Fibroblast of lung (primary cell): ENCODE measurements around the gene PREB. TPM values are rescaled to one million over a fixed set of nuclear protein-coding genes. Genes with fewer than 3 reads are reported as not detected.
"Not testable (repeated sequence)": the region's sequence is repeated elsewhere in the genome, so short reads cannot be mapped to it uniquely, and the experiment has no call there.

ENCODE experiments used
- DNase-seq, 2 donors: peaks; one replicate each; pipeline versions ENCODE4 v3.0.0 to v3.0.0-alpha.2; 2010; ENCODE audit warnings: low read depth in 2 of 2
- H2AFZ ChIP-seq: 2 replicates; pipeline ENCODE4 v1.5.1; 2012; ENCODE audit warnings: low read length, control low read depth, inconsistent platforms
- H3K27ac ChIP-seq: 2 replicates; pipeline ENCODE4 v1.5.1; 2011; ENCODE audit warnings: low read length, control low read depth; ENCODE audit not compliant: insufficient read depth
- H3K27me3 ChIP-seq: 2 replicates; pipeline ENCODE4 v1.5.1; 2011; ENCODE audit warnings: mild to moderate bottlenecking, low read length; ENCODE audit not compliant: control insufficient read depth, insufficient read depth
- H3K36me3 ChIP-seq: 2 replicates; pipeline ENCODE4 v1.5.1; 2011; ENCODE audit warnings: low read length; ENCODE audit not compliant: control insufficient read depth, insufficient read depth
- H3K4me1 ChIP-seq: 2 replicates; pipeline ENCODE4 v1.5.1; 2011; ENCODE audit warnings: low read length; ENCODE audit not compliant: control insufficient read depth, insufficient read depth; ENCODE audit errors: extremely low read depth
- H3K4me2 ChIP-seq: 2 replicates; pipeline ENCODE4 v1.5.1; 2011; ENCODE audit warnings: low read length, control low read depth; ENCODE audit not compliant: insufficient read depth; ENCODE audit errors: extremely low read depth
- H3K4me3 ChIP-seq, 4 experiments: fragments of 200-600 bp in 1 of 4; sonication (generic) in 1 of 4; replicated peaks in 1 of 4; 2 replicates each; pipeline ENCODE4 v1.5.1; 2011 to 2016; ENCODE audit warnings: low read length in 4 of 4, low read depth in 3 of 4, mild to moderate bottlenecking in 3 of 4, control low read depth in 2 of 4, inconsistent platforms in 1 of 4, mixed read lengths in 1 of 4; ENCODE audit not compliant: insufficient read depth in 1 of 4; ENCODE audit errors: control extremely low read depth in 1 of 4
- H3K79me2 ChIP-seq: 2 replicates; pipeline ENCODE4 v1.5.1; 2012; ENCODE audit warnings: mild to moderate bottlenecking, low read length, inconsistent platforms; ENCODE audit not compliant: control insufficient read depth, insufficient read depth
- H3K9ac ChIP-seq: 2 replicates; pipeline ENCODE4 v1.5.1; 2011; ENCODE audit warnings: mild to moderate bottlenecking, low read length, control low read depth; ENCODE audit not compliant: insufficient read depth
- H3K9me3 ChIP-seq: 2 replicates; pipeline ENCODE4 v1.5.1; 2012; ENCODE audit warnings: low read depth, low read length; ENCODE audit not compliant: control insufficient read depth, insufficient read depth
- H4K20me1 ChIP-seq: 2 replicates; pipeline ENCODE4 v1.5.1; 2011; ENCODE audit warnings: low read length; ENCODE audit not compliant: control insufficient read depth, insufficient read depth; ENCODE audit errors: extremely low read depth
- CTCF ChIP-seq, 2 donors: IDR thresholded peaks in 1 of 2; conservative IDR thresholded peaks in 1 of 2; 1 replicate in 1 of 2; 2 replicates in 1 of 2; pipeline ENCODE4 v1.5.1; 2011 to 2012; ENCODE audit warnings: low read length in 2 of 2, control low read depth in 1 of 2, inconsistent platforms in 1 of 2, low read depth in 1 of 2, mild to moderate bottlenecking in 1 of 2
- EZH2 ChIP-seq: IDR thresholded peaks from 2 replicates; pipeline ENCODE4 v1.5.1; 2012; ENCODE audit warnings: low read length, control low read depth, mild to moderate bottlenecking; ENCODE audit errors: missing control alignments
- polyA plus RNA-seq, 2 donors: library from polyadenylated mRNA; depleted of rRNA in 1 of 2; stranded (reverse) in 1 of 2; unstranded in 1 of 2; fragments of >200 nt; gene quantifications; 2 replicates each; pipeline ENCODE4 v1.2.1, GENCODE V29; 2011 to 2012; ENCODE audit warnings: missing spikeins in 1 of 2
- total RNA-seq: library from RNA; depleted of rRNA; stranded (reverse); fragments of >200 nt; gene quantifications from 2 replicates; pipeline ENCODE4 v1.2.1, GENCODE V29; 2014

PREB gene
- total and polyA plus RNA-seq, 2 donors (not counting 1 experiment from before 2014, with no cell fraction given) = 36.0 to 42.9 TPM

- no peak for DNase-seq
- Histone ChIP-seq H3K27me3 (peaks cover 38% of the 10 kb centered on the region), H3K4me2 (peak overlapping the region; percentile 88), H3K36me3 (no peaks in the 10 kb centered on the region), H3K4me3 (peak overlapping the region; percentile 6 to 50 (median 42)), H2AFZ (no peak overlapping the region), H3K9me3 (no peaks in the 10 kb centered on the region), H3K27ac (no peak overlapping the region), H3K4me1 (no peaks in the 10 kb centered on the region), H3K9ac (no peak overlapping the region), H4K20me1 (no peaks in the 10 kb centered on the region), H3K79me2 (no peaks in the 10 kb centered on the region)
- no peak for TF ChIP-seq CTCF (conservative IDR thresholded peaks at IDR 0.05 in 1 of 2, IDR thresholded peaks at IDR 0.05 in 1 of 2; ENCODE audit: low read depth in 1 of 2, low read length in 2 of 2)
- TF ChIP-seq EZH2 = no peak
These were observed 16.4 kb downstream of the PREB start for GRCh38 chr2:27117995-27118524.

- H3K9me3 ChIP-seq = no peaks in the 10 kb centered on the region
- H3K27me3 ChIP-seq = peaks cover 24% of the 10 kb centered on the region
- DNase-seq = no peak
- no peaks in the 10 kb centered on the region for H3K36me3 ChIP-seq
- H3K79me2 ChIP-seq = no peaks in the 10 kb centered on the region
- H3K4me1 ChIP-seq = no peaks in the 10 kb centered on the region
- no peak overlapping the region for H3K27ac ChIP-seq
- no peak overlapping the region for H2AFZ ChIP-seq
- no peaks in the 10 kb centered on the region for H4K20me1 ChIP-seq
- TF ChIP-seq EZH2 (no peak), CTCF (conservative IDR thresholded peaks at IDR 0.05 in 1 of 2, IDR thresholded peaks at IDR 0.05 in 1 of 2; ENCODE audit: low read depth in 1 of 2, low read length in 2 of 2) (no peak)
- H3K4me3 ChIP-seq = no peak overlapping the region
- no peak overlapping the region for H3K9ac ChIP-seq
- H3K4me2 ChIP-seq = no peak overlapping the region
These were observed 18.9 kb downstream of the PREB start for GRCh38 chr2:27115519-27115918.

- H3K27me3 ChIP-seq, H4K20me1 ChIP-seq, H3K36me3 ChIP-seq, H2AFZ ChIP-seq, H3K4me1 ChIP-seq, H3K9ac ChIP-seq, DNase-seq, H3K9me3 ChIP-seq, H3K79me2 ChIP-seq, H3K4me2 ChIP-seq, H3K4me3 ChIP-seq, H3K27ac ChIP-seq: not testable (repeated sequence)
These were observed 22.9 kb downstream of the PREB start for GRCh38 chr2:27111392-27112078.

- not testable (repeated sequence) for DNase-seq, H3K4me2 ChIP-seq
These were observed 23.7 kb downstream of the PREB start for GRCh38 chr2:27110603-27111352.

More at GRCh38 chr2:27110603-27111352, 23.7 kb downstream of the PREB start:
- not testable (repeated sequence) for H3K36me3 ChIP-seq, H2AFZ ChIP-seq, H3K27me3 ChIP-seq, H3K9ac ChIP-seq, H3K4me1 ChIP-seq, H3K79me2 ChIP-seq, H3K27ac ChIP-seq, H3K9me3 ChIP-seq, H4K20me1 ChIP-seq, H3K4me3 ChIP-seq
